HuH-7 (cell line): ENCODE measurements around the gene HSPG2.
"Not testable (repeated sequence)": the region's sequence is repeated elsewhere in the genome, so short reads cannot be mapped to it uniquely, and the experiment has no call there.

ENCODE experiments used
- DNase-seq: peaks from one replicate; pipeline ENCODE4 v3.0.0; 2011; ENCODE audit warnings: low spot score

The HSPG2 gene

GRCh38 chr1:21843208-21843607 lies 93.9 kb downstream of the HSPG2 start:
- DNase-seq, result no peak

GRCh38 chr1:21842606-21843162 lies 94.4 kb downstream of the HSPG2 start:
- DNase-seq, result no peak

GRCh38 chr1:21841852-21842466 lies 95.2 kb downstream of the HSPG2 start:
- no peak for DNase-seq

GRCh38 chr1:21840981-21841380 lies 96.1 kb downstream of the HSPG2 start:
- no peak for DNase-seq

- DNase-seq, result no peak
Measured at GRCh38 chr1:21839337-21840037, 97.6 kb downstream of the HSPG2 start.

GRCh38 chr1:21838359-21839157 lies 98.6 kb downstream of the HSPG2 start:
- no peak for DNase-seq

GRCh38 chr1:21837476-21837875 lies 99.6 kb downstream of the HSPG2 start:
- DNase-seq, result no peak

GRCh38 chr1:21836729-21837128 lies 100.4 kb downstream of the HSPG2 start:
- no peak for DNase-seq

GRCh38 chr1:21836010-21836409 lies 101.1 kb downstream of the HSPG2 start:
- no peak for DNase-seq

- DNase-seq, result no peak
Measured at GRCh38 chr1:21834666-21835065, 102.4 kb downstream of the HSPG2 start.

- DNase-seq, result no peak
Measured at GRCh38 chr1:21834094-21834493, 103.0 kb downstream of the HSPG2 start.

- DNase-seq, result no peak
Measured at GRCh38 chr1:21833392-21833976, 103.6 kb downstream of the HSPG2 start.

GRCh38 chr1:21831454-21831970 lies 105.6 kb downstream of the HSPG2 start:
- no peak for DNase-seq

- DNase-seq, result no peak
Measured at GRCh38 chr1:21830792-21831453, 106.2 kb downstream of the HSPG2 start.

GRCh38 chr1:21829294-21829693 lies 107.8 kb downstream of the HSPG2 start:
- no peak for DNase-seq

GRCh38 chr1:21828506-21829210 lies 108.5 kb downstream of the HSPG2 start:
- DNase-seq, result no peak

- no peak for DNase-seq
Measured at GRCh38 chr1:21828075-21828474, 109.0 kb downstream of the HSPG2 start.

- DNase-seq, result no peak
Measured at GRCh38 chr1:21827141-21827679, 109.9 kb downstream of the HSPG2 start.

- DNase-seq, result not testable (repeated sequence)
Measured at GRCh38 chr1:21826694-21827093, 110.4 kb downstream of the HSPG2 start.

- DNase-seq, result no peak
Measured at GRCh38 chr1:21825393-21825792, 111.7 kb downstream of the HSPG2 start.

GRCh38 chr1:21824926-21825325 lies 112.2 kb downstream of the HSPG2 start:
- DNase-seq, result no peak
